Activated CD8-positive, alpha-beta T cell treated with anti-CD3 and anti-CD28 coated beads for 36 hours (primary cell): Measurements from ENCODE around the gene AP4B1. TPM values are rescaled to one million over a fixed set of nuclear protein-coding genes. Genes with fewer than 3 reads are reported as not detected.

Experiments
- ATAC-seq: fragments of 200-7000 bp; cut with Tn5 transposase; one replicate; pipeline ENCODE4 v1.10.0; 2021; ENCODE audit warnings: mild to moderate bottlenecking, moderate library complexity
- CTCF ChIA-PET: fragments of 350-600 bp; sonication (Branson Sonifier 250); formaldehyde crosslinking; loops from one replicate; lab custom pipeline; 2021; ENCODE audit warnings: antibody characterized with exemption; lab: Charles Lee
- POLR2A ChIA-PET: fragments of 350-600 bp; sonication (Branson Sonifier 250); formaldehyde crosslinking; loops from one replicate; lab custom pipeline; 2021; ENCODE audit warnings: antibody characterized with exemption; lab: Charles Lee
- DNase-seq: peaks from one replicate; pipeline ENCODE4 v3.0.0-alpha.2; 2020
- H3K27ac Mint-ChIP-seq: one replicate; pipeline ENCODE4 v1.8.0; 2021; ENCODE audit warnings: mild to moderate bottlenecking, mixed read lengths
- H3K27me3 Mint-ChIP-seq: one replicate; pipeline ENCODE4 v1.8.0; 2021; ENCODE audit warnings: mixed read lengths
- H3K36me3 Mint-ChIP-seq: one replicate; pipeline ENCODE4 v1.8.0; 2021; ENCODE audit warnings: low read depth, mixed read lengths
- H3K4me1 Mint-ChIP-seq: one replicate; pipeline ENCODE4 v1.8.0; 2021; ENCODE audit warnings: low read depth, mixed read lengths
- H3K4me3 Mint-ChIP-seq: one replicate; pipeline ENCODE4 v1.8.0; 2021; ENCODE audit warnings: mild to moderate bottlenecking, moderate library complexity, mixed read lengths
- H3K9me3 Mint-ChIP-seq: one replicate; pipeline ENCODE4 v1.8.0; 2021; ENCODE audit warnings: mixed read lengths
- CTCF ChIP-seq: fragments of 200-600 bp; IDR thresholded peaks from one replicate; pipeline ENCODE4 v1.8.0; 2022; ENCODE audit warnings: antibody characterized with exemption, mild to moderate bottlenecking
- intact Hi-C: fragments of 100-400 bp; cut with micrococcal nuclease; formaldehyde crosslinking; loops from one replicate; pipeline ENCODE4 v1.10.0; 2022
- total RNA-seq, 2 experiments: library from RNA; stranded (reverse); gene quantifications; one replicate each; pipeline ENCODE4 v1.2.3, GENCODE V29; 2021

The AP4B1 gene
- total RNA-seq, 2 experiments from 2014 or later = 38.2 to 38.5 TPM

GRCh38 chr1:113913312-113913668, 8.7 kb upstream of the AP4B1 start:
- POLR2A ChIA-PET = interaction anchor here (1.0 to 1.4 kb wide), 2 partner anchors 11 to 15 kb away, joined by 4 to 6 read pairs; partner anchors contain the start of gene HIPK1
- Mint-ChIP-seq H3K9me3 (no peaks in the 10 kb centered on the region), H3K4me1 (peaks cover 4% of the 10 kb centered on the region), H3K27me3 (no peaks in the 10 kb centered on the region), H3K36me3 (peaks cover 10% of the 10 kb centered on the region), H3K27ac (no peak overlapping the region), H3K4me3 (no peak overlapping the region)
- intact Hi-C loops = no loop called here
- TF ChIP-seq CTCF = no peak
- CTCF ChIA-PET = interaction anchor here (1.0 kb wide), 1 partner anchor 370 kb away, joined by 3 read pairs; no protein-coding TSS in a partner anchor
- DNase-seq (no peak), ATAC-seq (no peak)

GRCh38 chr1:113912594-113913311, 8.2 kb upstream of the AP4B1 start:
- Mint-ChIP-seq H3K4me3 (no peak overlapping the region), H3K27ac (no peak overlapping the region), H3K27me3 (no peaks in the 10 kb centered on the region), H3K36me3 (peaks cover 15% of the 10 kb centered on the region), H3K9me3 (no peaks in the 10 kb centered on the region), H3K4me1 (peaks cover 9% of the 10 kb centered on the region)
- TF ChIP-seq CTCF = no peak
- DNase-seq (no peak), ATAC-seq (no peak)
- intact Hi-C loops = no loop called here
- ChIA-PET CTCF (interaction anchor here (1.0 kb wide), 1 partner anchor 370 kb away, joined by 3 read pairs; no protein-coding TSS in a partner anchor), POLR2A (interaction anchor here (1.0 to 1.4 kb wide), 2 partner anchors 11 to 16 kb away, joined by 4 to 6 read pairs; partner anchors contain the start of gene HIPK1)

- H3K4me3 Mint-ChIP-seq = peak overlapping the region; percentile 88
- ChIA-PET CTCF (interaction anchor here (1.2 to 5.6 kb wide), 9 partner anchors 10 to 73 kb away, joined by 3 to 55 read pairs (median 5); partner anchors contain the start of genes HIPK1 and OLFML3), POLR2A (interaction anchor here (0.6 to 3.8 kb wide), 10 partner anchors 11 to 113 kb away, joined by 3 to 93 read pairs (median 5); partner anchors contain the start of genes BCL2L15 and HIPK1)
- DNase-seq (peak; percentile 54), ATAC-seq (no peak)
- H3K9me3 Mint-ChIP-seq = no peaks in the 10 kb centered on the region
- no peak for TF ChIP-seq CTCF
- H3K27ac Mint-ChIP-seq = peak overlapping the region; percentile 99
- H3K36me3 Mint-ChIP-seq = peaks cover 49% of the 10 kb centered on the region
- peaks cover 45% of the 10 kb centered on the region for H3K4me1 Mint-ChIP-seq
- intact Hi-C loops = loop anchor here (1.0 kb wide), 1 partner anchor 25 kb away; no protein-coding TSS in a partner anchor
- H3K27me3 Mint-ChIP-seq = no peaks in the 10 kb centered on the region
Observed at GRCh38 chr1:113905435-113905861, 849 bp upstream of the AP4B1 start.

GRCh38 chr1:113904293-113904673, 316 bp downstream of the AP4B1 start:
- H3K36me3 Mint-ChIP-seq = peaks cover 58% of the 10 kb centered on the region
- H3K4me3 Mint-ChIP-seq = peak overlapping the region; percentile 88
- POLR2A ChIA-PET = interaction anchor here (0.6 to 3.8 kb wide), 25 partner anchors 8 to 128 kb away, joined by 3 to 93 read pairs (median 4); partner anchors contain the start of genes BCL2L15 and HIPK1
- no peak for DNase-seq
- peak overlapping the region; percentile 99 for H3K27ac Mint-ChIP-seq
- H3K9me3 Mint-ChIP-seq = no peaks in the 10 kb centered on the region
- intact Hi-C loops = loop anchor here (1.0 to 5.0 kb wide), 2 partner anchors 33 to 67 kb away; partner anchors contain the start of gene PTPN22
- CTCF ChIA-PET = interaction anchor here (0.7 to 5.6 kb wide), 24 partner anchors 9 to 75 kb away, joined by 3 to 55 read pairs (median 5); partner anchors contain the start of genes HIPK1 and OLFML3
- ATAC-seq = peak; percentile 37
- H3K4me1 Mint-ChIP-seq = peaks cover 57% of the 10 kb centered on the region
- no peaks in the 10 kb centered on the region for H3K27me3 Mint-ChIP-seq
- TF ChIP-seq CTCF = no peak
